Karpas-422 (cell line): ENCODE data around the gene GALNT10. TPM values are rescaled to one million over a fixed set of nuclear protein-coding genes. Genes with fewer than 3 reads are reported as not detected.

Experiments
- DNase-seq: peaks from one replicate; pipeline ENCODE4 v3.0.0-alpha.2; 2015
- H2AFZ ChIP-seq: fragments of 200-600 bp; sonication (generic); 2 replicates; pipeline ENCODE4 v1.6.1; 2014; ENCODE audit warnings: antibody characterized with exemption, low read length, mixed read lengths
- H3K27ac ChIP-seq: fragments of 200-600 bp; sonication (generic); 2 replicates; pipeline ENCODE4 v1.5.1; 2014; ENCODE audit warnings: mild to moderate bottlenecking, low read length, moderate library complexity
- H3K27me3 ChIP-seq: fragments of 200-600 bp; sonication (generic); 2 replicates; pipeline ENCODE4 v1.6.1; 2014; ENCODE audit warnings: low read length, mixed read lengths
- H3K36me3 ChIP-seq: fragments of 200-600 bp; sonication (generic); 2 replicates; pipeline ENCODE4 v1.6.1; 2014; ENCODE audit warnings: low read length, mixed read lengths; ENCODE audit not compliant: insufficient read depth
- H3K4me1 ChIP-seq: fragments of 200-600 bp; sonication (generic); 2 replicates; pipeline ENCODE4 v1.6.1; 2014; ENCODE audit warnings: mild to moderate bottlenecking, low read length, mixed read lengths
- H3K4me2 ChIP-seq: fragments of 200-600 bp; sonication (generic); 2 replicates; pipeline ENCODE4 v1.6.1; 2014; ENCODE audit warnings: low read length, low read depth, mild to moderate bottlenecking; ENCODE audit not compliant: poor library complexity, severe bottlenecking
- H3K4me3 ChIP-seq: fragments of 200-600 bp; sonication (generic); 2 replicates; pipeline ENCODE4 v1.5.1; 2014; ENCODE audit warnings: mild to moderate bottlenecking, antibody characterized with exemption, low read length, mixed read lengths
- H3K79me2 ChIP-seq: fragments of 200-600 bp; sonication (generic); 2 replicates; pipeline ENCODE4 v1.6.1; 2014; ENCODE audit warnings: mild to moderate bottlenecking, low read length, mixed read lengths
- H3K9ac ChIP-seq: fragments of 200-600 bp; sonication (generic); 2 replicates; pipeline ENCODE4 v1.6.0; 2014; ENCODE audit warnings: low read length
- H3K9me2 ChIP-seq: fragments of 200-600 bp; sonication (generic), shearing (Covaris generic); replicated peaks from 2 replicates; pipeline ENCODE4 v1.6.0; 2014; ENCODE audit warnings: mild to moderate bottlenecking, low read length, moderate library complexity; ENCODE audit not compliant: insufficient read depth
- H3K9me3 ChIP-seq: fragments of 300-700, 200-600 bp; sonication (generic); 2 replicates; pipeline ENCODE4 v1.6.1; 2014; ENCODE audit warnings: low read length, mixed read lengths
- H4K20me1 ChIP-seq: fragments of 200-600 bp; sonication (generic); 2 replicates; pipeline ENCODE4 v1.6.1; 2014; ENCODE audit warnings: mild to moderate bottlenecking, antibody characterized with exemption, low read length, low read depth; ENCODE audit not compliant: insufficient read depth
- total RNA-seq: library from RNA; depleted of rRNA; stranded (reverse); fragments of >200 nt; shearing (Covaris generic); gene quantifications from 2 replicates; pipeline ENCODE4 v1.2.3, GENCODE V29; 2014; ENCODE audit warnings: low replicate concordance

The GALNT10 gene
- total RNA-seq, 1 experiment from 2014 or later, result 3.6 TPM

GRCh38 chr5:154228696-154229095 lies 38.2 kb downstream of the GALNT10 start:
- H2AFZ ChIP-seq, result no peak overlapping the region
- no peak for DNase-seq
- no peaks in the 10 kb centered on the region; the same call in 1 of the 2 replicates for H3K27me3 ChIP-seq
- no peaks in the 10 kb centered on the region for H3K36me3 ChIP-seq
- no peak overlapping the region for H3K27ac ChIP-seq
- no peak overlapping the region for H3K9ac ChIP-seq
- H3K79me2 ChIP-seq, result no peaks in the 10 kb centered on the region
- H4K20me1 ChIP-seq, result no peaks in the 10 kb centered on the region
- H3K4me3 ChIP-seq, result no peak overlapping the region
- no peak overlapping the region for H3K4me2 ChIP-seq
- H3K4me1 ChIP-seq, result no peaks in the 10 kb centered on the region
- H3K9me3 ChIP-seq, result peaks cover 12% of the 10 kb centered on the region; the same call in 1 of the 2 replicates
- no peaks in the 10 kb centered on the region for H3K9me2 ChIP-seq

DNA sequence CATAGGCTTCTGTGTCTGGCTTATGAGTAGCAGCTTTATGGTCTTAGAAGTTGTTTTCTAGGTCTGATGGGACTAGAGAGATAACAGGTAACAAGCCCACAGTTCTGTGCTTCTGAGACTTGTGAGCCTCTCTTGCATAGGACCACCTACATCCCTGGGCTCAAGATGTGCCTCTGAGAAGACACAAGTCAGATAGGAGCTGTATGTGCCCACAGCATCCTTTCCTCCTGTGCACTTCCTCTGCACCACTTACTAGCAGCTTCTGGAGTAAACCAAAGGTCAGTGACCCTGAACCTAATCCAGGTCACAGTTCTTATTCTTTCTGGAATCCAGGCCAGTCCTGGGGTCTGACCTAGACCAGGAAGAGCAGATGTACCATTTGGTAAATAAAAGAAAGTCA lies 40.0 kb downstream of the GALNT10 start:
- no peaks in the 10 kb centered on the region for H3K4me1 ChIP-seq
- no peak overlapping the region for H3K4me2 ChIP-seq
- peaks cover 12% of the 10 kb centered on the region; the same call in 1 of the 2 replicates for H3K9me3 ChIP-seq
- H3K4me3 ChIP-seq, result no peak overlapping the region
- H2AFZ ChIP-seq, result no peak overlapping the region
- H3K79me2 ChIP-seq, result no peaks in the 10 kb centered on the region
- no peaks in the 10 kb centered on the region for H4K20me1 ChIP-seq
- H3K9ac ChIP-seq, result no peak overlapping the region
- no peaks in the 10 kb centered on the region; the same call in 1 of the 2 replicates for H3K27me3 ChIP-seq
- no peak overlapping the region for H3K27ac ChIP-seq
- no peaks in the 10 kb centered on the region for H3K36me3 ChIP-seq
- no peak for DNase-seq
- H3K9me2 ChIP-seq, result no peaks in the 10 kb centered on the region

DNA sequence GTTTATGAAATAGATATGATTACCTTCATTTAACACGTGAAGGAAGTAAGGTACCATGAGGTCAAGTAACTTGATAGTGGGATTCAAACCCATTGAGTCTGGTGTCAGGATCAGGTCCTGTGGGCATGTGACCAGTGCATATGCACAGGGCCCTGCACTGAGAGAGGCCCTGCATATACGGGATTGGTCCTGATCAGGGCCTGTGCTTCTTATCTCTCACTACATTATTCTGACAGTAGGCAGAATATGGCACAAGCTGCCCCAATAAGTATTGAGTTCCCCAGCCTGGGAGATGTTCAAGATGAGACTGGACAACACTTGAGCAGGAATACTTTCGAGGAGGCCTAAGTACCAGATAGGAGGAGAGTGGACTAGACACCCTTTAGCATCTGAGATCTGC lies 44.0 kb downstream of the GALNT10 start:
- H3K36me3 ChIP-seq, result no peaks in the 10 kb centered on the region
- H4K20me1 ChIP-seq, result no peaks in the 10 kb centered on the region
- H3K4me3 ChIP-seq, result no peak overlapping the region
- H3K9me2 ChIP-seq, result no peaks in the 10 kb centered on the region
- H3K9ac ChIP-seq, result no peak overlapping the region
- no peak overlapping the region for H2AFZ ChIP-seq
- H3K27ac ChIP-seq, result no peak overlapping the region
- H3K79me2 ChIP-seq, result no peaks in the 10 kb centered on the region
- no peak for DNase-seq
- H3K4me1 ChIP-seq, result peaks cover 13% of the 10 kb centered on the region
- no peaks in the 10 kb centered on the region for H3K27me3 ChIP-seq
- no peak overlapping the region for H3K4me2 ChIP-seq
- no peaks in the 10 kb centered on the region for H3K9me3 ChIP-seq

- H4K20me1 ChIP-seq, result no peaks in the 10 kb centered on the region
- no peaks in the 10 kb centered on the region for H3K27me3 ChIP-seq
- no peaks in the 10 kb centered on the region for H3K9me3 ChIP-seq
- no peaks in the 10 kb centered on the region for H3K9me2 ChIP-seq
- no peak overlapping the region for H3K9ac ChIP-seq
- DNase-seq, result no peak
- no peak overlapping the region for H3K27ac ChIP-seq
- no peak overlapping the region for H3K4me2 ChIP-seq
- peaks cover 14% of the 10 kb centered on the region for H3K4me1 ChIP-seq
- H3K4me3 ChIP-seq, result no peak overlapping the region
- H2AFZ ChIP-seq, result no peak overlapping the region
- H3K79me2 ChIP-seq, result no peaks in the 10 kb centered on the region
- no peaks in the 10 kb centered on the region for H3K36me3 ChIP-seq
These were observed 45.5 kb downstream of the GALNT10 start for GRCh38 chr5:154236011-154236410.

DNA sequence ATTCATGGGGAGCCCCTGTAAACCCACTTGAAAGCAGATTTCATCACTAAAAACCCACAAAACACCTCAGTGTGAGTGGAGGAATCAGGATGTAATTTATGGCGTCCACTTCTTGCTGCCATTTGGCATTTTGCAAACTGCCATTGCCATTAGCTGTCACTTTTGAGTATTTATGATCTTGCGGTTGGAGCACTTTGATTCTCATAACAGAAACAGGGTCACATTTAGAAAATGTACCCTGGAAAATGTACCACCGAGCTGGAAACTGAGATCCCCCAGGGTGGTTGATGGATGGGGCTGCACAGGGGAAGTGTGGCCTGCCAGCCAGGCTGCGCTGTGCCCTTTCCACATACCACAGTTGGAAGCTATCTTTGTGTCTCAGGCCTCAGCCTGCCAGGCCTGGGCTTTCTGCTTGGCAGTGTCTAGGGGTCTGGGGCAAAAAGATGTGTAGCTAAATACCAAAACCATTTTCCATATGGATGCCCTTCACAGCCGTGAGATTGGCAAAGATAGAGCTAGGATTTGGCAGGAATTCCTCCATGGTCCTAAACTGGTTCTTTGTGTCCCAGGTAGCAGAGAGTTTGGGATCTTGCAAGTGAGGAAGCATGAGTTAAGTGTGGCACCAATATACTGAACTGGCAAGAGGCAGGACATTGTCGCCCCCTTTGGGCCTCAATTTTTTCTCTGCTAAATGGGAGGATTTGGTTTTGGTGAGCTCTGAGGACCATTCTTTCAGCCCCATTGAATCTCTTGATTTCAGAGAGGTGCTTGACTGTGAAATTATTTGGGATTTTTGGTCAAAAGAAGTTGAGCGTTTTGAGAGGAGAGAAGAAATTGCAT lies 46.2 kb downstream of the GALNT10 start:
- no peak overlapping the region for H3K27ac ChIP-seq
- H3K9me3 ChIP-seq, result no peaks in the 10 kb centered on the region
- H4K20me1 ChIP-seq, result no peaks in the 10 kb centered on the region
- peaks cover 14% of the 10 kb centered on the region for H3K4me1 ChIP-seq
- H3K9me2 ChIP-seq, result no peaks in the 10 kb centered on the region
- no peak overlapping the region for H3K9ac ChIP-seq
- H3K27me3 ChIP-seq, result no peaks in the 10 kb centered on the region
- H3K4me3 ChIP-seq, result no peak overlapping the region
- no peak overlapping the region for H3K4me2 ChIP-seq
- no peak for DNase-seq
- no peaks in the 10 kb centered on the region for H3K79me2 ChIP-seq
- no peak overlapping the region for H2AFZ ChIP-seq
- H3K36me3 ChIP-seq, result no peaks in the 10 kb centered on the region

DNA sequence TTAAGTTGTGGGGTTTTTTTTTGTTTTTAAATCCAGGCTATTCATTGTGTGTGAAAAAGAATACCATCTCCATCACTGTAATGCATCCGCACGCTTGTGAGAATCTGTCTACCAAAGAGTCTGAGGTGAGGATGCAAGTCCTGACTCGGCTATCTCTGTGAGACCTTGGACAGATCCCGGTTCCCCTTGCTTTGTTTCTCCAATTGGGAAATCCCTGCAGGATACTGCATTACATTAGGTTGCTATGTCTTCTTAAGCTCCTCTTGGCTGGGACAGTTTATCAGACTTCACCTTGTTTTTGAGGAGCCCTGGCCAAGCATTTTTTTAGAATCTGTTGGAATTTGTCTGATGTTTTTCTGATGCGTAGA lies 46.8 kb downstream of the GALNT10 start:
- H3K36me3 ChIP-seq, result no peaks in the 10 kb centered on the region
- no peaks in the 10 kb centered on the region for H3K79me2 ChIP-seq

GRCh38 chr5:154237946-154238345 lies 47.4 kb downstream of the GALNT10 start:
- peaks cover 14% of the 10 kb centered on the region for H3K4me1 ChIP-seq
- no peak for DNase-seq
- no peak overlapping the region for H3K4me2 ChIP-seq
- no peak overlapping the region for H3K9ac ChIP-seq
- no peaks in the 10 kb centered on the region for H3K9me2 ChIP-seq
- H3K36me3 ChIP-seq, result no peaks in the 10 kb centered on the region
- no peaks in the 10 kb centered on the region for H3K9me3 ChIP-seq
- no peaks in the 10 kb centered on the region for H4K20me1 ChIP-seq
- H3K27me3 ChIP-seq, result no peaks in the 10 kb centered on the region
- no peak overlapping the region for H3K27ac ChIP-seq
- no peak overlapping the region for H2AFZ ChIP-seq
- no peak overlapping the region for H3K4me3 ChIP-seq
- no peaks in the 10 kb centered on the region for H3K79me2 ChIP-seq

More for the DNA sequence above, 46.8 kb downstream of the GALNT10 start:
- Histone ChIP-seq H2AFZ (no peak overlapping the region), H3K4me3 (no peak overlapping the region), H3K27ac (no peak overlapping the region), H3K9ac (no peak overlapping the region), H4K20me1 (no peaks in the 10 kb centered on the region), H3K9me3 (no peaks in the 10 kb centered on the region), H3K4me2 (no peak overlapping the region), H3K9me2 (no peaks in the 10 kb centered on the region), H3K4me1 (peaks cover 14% of the 10 kb centered on the region), H3K27me3 (no peaks in the 10 kb centered on the region)
- DNase-seq, result no peak

- H3K9me2 ChIP-seq, result no peaks in the 10 kb centered on the region
- no peaks in the 10 kb centered on the region for H4K20me1 ChIP-seq
- no peak overlapping the region for H2AFZ ChIP-seq
- H3K79me2 ChIP-seq, result no peaks in the 10 kb centered on the region
- H3K9ac ChIP-seq, result no peak overlapping the region
- no peak overlapping the region for H3K27ac ChIP-seq
- peak; percentile 71 for DNase-seq
- H3K4me3 ChIP-seq, result no peak overlapping the region
- H3K36me3 ChIP-seq, result no peaks in the 10 kb centered on the region
- H3K9me3 ChIP-seq, result no peaks in the 10 kb centered on the region
- no peaks in the 10 kb centered on the region for H3K27me3 ChIP-seq
- peak overlapping the region; percentile 33 for H3K4me2 ChIP-seq
- peaks cover 14% of the 10 kb centered on the region for H3K4me1 ChIP-seq
These were observed 48.4 kb downstream of the GALNT10 start for GRCh38 chr5:154238776-154239481.
